NOMO-1 (cell line): ENCODE results near the gene CFAP99.

ENCODE experiments used
- DNase-seq, 2 experiments: peaks; one replicate each; lab custom pipeline; 2025; ENCODE audit not compliant: unreplicated experiment in 2 of 2; lab: John Stamatoyannopoulos, UW

The CFAP99 gene

DNA sequence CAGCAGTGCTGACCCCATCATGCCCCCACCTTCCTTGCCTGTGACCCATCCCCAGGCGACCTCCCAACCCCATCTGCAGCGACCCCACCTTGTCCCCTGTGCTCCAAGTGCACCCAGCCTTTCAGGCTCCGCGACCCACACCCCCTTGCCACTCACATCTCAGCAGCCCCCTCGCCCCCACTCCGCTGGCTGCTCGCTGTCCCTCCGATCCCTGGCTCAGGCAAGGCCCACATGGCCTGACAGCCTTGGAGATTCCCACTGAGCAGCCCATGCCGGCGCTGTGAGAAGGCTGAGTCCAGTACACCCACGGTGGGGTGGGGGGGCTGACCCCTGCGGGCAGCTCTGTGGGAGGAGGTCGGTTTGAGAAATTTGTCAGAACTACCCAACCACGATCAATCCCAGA is 9.4 kb upstream of the CFAP99 start:
- no peak for DNase-seq

DNA sequence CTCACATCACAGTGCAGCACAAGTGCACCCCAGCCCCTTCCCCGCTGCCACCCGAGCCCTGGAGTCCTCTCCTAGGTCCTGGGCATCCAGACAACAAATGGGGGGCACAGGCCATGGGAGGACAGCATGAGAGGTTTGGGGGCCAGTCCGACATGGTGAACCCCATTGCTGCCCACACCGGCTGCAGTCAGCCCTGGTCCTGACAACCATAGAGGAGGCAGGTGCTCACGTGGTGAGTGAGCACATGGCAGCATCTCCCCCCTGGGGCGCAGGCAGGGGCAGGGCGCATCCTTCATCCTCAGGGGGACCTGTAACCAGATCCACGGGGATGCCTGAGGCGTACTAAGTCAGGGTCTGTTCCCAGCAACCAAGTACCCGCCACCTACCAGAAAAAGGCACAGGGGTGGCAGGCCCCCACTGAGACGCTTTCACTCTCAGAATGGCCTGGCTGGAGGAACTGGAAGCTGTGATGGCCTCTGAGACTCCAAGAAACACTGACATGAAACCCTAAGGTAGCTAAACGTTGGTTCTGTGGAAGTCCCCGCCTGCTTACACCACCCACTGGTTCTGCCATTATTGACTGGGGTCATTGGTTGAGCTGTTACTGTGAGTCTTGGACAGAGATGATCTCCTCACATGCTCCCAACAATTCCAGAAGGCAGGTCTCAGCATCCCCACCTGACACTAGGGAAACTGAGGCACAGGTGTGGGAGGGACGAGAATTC is 6.8 kb upstream of the CFAP99 start:
- no peak for DNase-seq

DNA sequence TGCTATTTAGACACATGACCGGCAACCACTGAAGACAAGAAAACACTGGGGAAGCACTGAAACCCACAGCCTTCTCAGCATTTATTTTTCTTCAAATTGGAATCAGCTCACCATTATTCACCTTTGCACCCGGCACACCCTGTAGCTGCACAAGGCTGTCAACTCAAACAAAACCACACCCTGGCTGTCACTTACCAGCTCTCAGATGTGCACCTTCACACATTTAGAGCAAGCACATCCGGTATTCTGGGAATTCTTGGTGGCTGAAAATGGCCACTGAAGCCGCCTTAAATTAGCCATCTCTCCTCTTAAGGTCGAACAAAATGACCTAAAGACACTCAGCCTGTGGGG is 6.2 kb upstream of the CFAP99 start:
- peak in 1 of 2 experiments; percentile 48 for DNase-seq

DNA sequence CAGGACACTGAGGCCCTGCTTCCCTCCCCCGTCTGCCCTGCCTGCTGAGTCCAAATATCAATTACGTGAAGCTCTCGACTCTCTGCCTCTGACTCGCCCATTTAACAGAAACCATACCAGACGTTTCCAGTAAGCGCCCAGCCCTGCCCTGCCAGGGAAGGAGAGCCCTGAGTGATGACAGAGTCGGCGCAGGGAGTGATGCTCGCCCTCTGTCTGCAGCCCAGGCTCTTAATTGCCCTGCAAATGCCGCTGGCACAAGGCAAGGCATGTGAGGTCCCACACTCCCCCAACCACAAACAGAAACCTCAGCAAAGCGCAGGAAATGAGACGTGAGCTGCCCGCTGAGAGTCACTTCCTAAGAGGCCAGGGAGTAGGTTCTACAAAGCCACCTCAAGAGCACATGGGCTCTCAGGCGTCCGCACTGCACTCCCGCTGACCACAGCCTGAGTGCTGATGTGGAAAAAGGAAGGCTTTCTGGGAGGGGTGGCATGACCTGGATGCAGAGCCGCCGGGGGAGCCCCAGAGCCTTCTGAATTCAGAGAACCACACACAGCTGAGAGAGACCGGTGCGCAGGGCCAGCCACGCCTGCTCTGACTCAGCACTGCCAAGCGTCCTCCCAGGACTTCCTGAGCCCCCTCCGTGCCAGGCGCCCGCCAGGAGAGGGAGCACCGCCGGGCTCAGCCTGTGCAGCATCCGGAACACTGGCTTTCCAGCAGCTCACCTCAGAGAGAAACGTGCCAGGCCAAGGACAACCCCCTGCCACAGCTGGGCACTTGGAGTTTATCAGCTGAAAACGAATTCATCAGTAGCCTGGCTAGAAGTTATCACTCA is 5.7 kb upstream of the CFAP99 start:
- DNase-seq = peak; percentile 98 to 99

DNA sequence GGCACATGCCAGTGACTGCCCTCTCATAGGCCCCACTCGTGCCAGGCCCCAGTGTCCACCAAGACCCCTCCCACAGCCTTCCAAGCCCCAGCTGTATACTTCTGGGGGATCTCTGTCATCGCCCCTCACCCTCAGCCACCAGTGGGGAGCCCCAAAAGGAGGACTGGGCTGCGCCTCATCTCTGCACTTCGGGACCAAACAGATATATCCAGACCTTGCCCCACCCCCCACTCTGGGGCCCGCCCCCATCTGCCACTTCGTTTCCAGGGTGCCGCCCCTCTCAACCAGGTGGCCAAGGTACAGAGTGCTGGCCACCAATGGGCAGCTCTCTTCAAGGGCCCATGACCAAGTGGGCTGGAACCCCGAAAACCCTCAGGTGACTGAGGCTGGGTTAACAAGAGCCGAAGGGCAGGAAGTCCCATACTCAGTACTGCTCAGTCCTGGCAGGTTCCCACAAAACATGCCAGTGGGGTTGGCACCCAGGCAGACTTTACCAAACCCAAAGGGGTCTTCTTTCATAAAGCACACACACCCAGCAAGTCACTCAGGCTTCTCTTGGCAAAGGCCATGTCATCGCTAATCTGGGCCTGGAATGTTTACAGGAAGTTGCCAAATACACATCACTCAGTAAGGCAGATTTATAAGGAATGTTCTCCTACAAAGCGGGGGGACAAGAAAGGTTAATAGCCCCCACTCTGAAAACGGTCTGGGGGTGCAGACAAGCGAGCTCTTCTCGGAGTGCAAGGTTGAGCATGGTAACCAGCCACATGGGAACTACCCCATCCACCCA is 4.7 kb upstream of the CFAP99 start:
- DNase-seq = no peak

DNA sequence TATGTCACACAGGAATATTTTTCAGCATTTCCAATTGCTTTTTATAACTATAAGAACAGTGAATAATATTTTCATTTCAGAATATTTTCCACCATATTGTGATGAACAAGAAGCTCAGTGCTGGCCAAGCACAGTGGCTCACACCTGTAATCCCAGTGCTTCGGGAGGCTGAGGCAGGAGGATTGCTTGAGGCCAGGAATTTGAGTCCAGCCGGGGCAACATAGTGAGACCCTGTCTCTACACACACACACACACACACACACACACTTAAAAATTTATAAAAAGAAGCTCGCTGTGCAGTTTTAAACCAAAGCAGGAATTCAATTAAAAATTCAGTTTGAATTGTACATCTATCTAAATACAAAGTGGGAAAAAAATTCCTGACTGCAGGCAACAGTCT is 3.5 kb upstream of the CFAP99 start:
- no peak for DNase-seq

DNA sequence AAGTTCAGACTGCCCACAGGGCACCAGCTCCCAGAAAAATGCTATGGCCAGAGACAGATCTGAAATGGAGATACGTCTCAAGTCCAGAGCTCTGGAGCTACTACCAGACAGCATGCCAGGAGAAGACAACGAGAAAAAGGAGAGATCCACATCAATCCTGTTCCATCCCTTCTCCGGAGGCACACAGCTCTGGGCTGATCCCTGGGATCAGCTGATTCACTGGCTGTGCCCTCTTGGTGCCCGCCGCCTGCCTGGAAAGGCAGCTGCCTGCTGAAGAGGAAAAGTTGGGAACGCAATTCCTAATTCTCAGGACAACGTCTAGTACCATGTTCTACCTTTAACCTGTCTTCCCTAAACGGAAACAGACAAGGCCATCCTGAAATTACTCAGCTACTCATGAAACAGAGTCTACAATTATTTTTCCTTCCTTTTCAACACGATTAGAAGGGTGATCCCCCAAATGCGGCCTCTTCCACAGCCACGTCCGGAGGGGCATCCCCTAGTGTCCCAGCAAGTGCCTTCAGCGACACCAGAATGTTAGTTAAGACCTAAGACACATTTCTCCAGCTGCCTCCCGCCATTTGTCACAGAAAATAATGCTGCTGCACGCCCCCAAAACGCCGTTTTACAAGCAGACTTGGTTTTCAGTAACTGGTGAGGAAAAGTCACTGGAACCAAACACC is 2.7 kb upstream of the CFAP99 start:
- no peak for DNase-seq

DNA sequence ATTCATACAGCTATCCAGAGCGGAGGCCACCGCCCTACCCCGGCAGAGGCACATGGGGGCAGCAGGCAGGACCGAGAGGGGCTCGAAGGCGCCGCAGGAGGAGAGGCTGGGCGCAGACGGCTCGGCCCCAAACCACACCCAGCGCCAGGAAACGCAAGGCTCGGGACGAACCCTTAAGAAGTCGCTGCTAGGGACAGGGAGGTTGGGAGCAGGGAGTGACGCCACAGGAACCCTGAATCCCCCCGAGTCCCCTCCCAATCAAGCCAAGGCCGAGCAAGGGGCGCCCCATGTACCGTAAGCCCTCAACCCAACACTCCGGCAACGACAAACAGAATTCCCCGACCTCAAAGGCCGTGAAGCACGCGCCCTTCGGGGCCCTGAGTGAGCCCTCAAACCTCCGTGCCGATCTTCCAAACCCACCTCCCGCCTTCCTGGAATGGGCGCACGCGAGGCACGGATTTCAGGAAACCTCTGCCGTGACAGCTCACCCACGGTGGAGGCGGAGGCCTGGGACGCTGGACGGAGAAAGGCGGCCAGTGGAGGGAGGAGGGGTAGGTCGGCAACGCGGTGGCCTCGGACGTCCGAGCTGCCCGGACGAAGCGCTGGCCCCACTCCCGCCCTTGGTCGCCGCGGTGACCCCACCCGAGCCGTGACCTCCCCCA is 2.1 kb upstream of the CFAP99 start:
- peak; percentile 21 to 55 for DNase-seq

DNA sequence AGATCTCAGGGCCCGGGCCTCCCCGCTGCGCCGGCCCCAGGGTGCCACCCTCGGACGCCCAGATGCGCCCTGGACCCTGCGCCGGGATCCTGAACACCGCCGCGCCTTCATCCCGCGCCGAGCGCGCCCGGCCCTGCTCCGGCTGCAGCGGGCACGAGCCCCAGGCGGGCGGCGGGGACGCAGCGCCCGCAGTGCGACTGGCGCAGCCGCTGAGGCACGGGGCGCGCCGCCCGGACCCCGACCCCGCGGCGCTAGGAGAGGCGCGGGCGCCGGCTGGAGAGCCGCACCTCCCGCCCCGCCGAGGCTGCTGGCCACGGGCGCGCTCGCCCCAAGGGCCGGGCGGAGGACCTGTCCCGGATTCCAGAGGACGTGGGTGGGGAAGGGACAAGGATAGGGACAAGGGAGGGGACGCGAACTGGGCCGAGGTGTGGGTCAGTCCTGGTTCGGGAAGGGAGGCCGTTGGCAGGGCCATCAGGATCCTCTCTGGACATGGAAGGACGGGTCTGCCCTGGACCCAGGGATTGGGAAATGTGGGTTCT is 1.5 kb upstream of the CFAP99 start:
- peak in 1 of 2 experiments; percentile 13 for DNase-seq

DNA sequence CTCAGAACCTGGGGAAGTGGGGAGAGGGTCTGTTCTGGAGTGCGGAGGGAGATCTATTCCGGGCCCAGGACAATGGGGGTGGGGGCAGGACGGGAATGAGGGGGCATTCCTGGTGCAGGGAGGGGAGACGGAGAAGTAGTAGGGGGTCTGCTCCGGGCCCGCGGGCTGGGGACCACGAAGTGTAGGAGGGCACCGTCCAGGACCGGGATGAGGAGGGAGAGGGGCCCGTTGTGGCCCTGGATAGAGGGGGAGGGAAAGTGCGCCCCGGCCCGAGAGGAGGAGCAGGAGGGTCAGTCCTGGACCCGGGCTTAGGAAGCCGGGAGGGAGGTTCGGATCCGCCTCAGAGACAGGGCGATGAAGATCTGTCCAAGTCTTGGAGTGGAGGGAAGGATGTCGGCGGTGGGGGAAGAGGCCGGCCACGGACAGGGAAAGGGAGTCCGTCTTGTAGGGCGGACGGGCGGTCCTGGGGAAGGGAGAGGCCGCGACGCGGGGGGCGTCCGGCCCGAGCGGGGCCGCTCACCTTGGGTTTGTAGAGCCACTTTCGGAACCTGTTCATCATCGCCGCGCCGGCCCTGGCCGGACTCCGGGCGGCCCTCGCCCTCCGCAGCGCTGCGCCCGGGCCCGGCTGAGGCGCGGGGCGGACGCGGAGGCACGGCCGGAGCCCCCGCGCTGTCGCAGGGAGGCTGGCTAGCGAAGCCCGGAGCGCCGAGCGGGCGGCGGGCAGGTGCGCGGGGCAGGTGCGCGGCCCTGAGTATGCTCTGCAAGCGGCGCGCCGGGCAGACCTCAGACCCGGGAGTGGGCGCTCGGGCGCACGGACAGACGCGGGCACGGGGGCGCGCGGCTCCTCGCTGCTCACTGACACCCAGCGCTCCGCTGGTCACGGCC is 748 bp upstream of the CFAP99 start, which contains the start of gene ZFYVE28:
Gene ZFYVE28, minus strand, starts transcription at position 881 of the 885 bp plus-strand sequence. Its CDS starts 322 bp downstream, at position 559.
- DNase-seq = no peak

DNA sequence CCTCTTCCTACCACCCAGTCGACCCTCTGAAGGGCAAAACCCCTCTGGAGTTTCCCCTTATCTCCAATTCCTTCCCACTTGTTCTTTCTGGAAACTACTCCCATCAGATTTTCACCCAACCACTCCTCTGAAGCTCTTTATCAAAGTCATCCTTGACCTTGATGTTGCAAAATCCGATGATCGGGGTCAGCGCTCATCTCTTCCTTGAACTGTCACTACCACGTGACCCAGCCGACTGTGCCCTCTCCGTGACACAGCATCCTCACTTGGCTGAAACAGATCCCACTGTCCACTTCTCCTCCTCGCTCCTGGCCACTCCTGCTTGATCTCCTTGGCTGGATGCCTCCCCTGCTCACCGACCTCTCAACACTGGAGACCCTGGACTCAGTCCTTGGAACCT is 1.1 kb downstream of the CFAP99 start:
- peak; percentile 49 to 58 for DNase-seq

DNA sequence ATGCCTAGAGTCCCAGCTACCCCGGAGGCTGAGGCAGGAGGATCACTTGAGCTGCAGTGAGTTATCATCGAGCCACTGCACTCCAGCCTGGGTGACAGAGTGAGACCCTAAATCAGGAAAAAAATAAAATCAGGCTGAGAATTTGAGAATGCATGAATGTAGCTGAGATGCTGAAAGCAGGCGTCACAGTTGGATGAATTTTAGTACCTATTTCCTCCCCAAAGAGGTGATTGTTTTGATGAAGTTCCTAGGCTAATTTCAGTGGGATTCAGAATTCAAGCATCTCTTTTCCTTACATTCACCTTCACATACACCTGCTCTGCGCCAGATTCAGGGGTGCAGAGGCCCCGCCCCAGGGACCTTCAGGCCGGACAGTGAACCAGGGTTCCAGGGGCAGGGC is 3.2 kb downstream of the CFAP99 start:
- DNase-seq = no peak

DNA sequence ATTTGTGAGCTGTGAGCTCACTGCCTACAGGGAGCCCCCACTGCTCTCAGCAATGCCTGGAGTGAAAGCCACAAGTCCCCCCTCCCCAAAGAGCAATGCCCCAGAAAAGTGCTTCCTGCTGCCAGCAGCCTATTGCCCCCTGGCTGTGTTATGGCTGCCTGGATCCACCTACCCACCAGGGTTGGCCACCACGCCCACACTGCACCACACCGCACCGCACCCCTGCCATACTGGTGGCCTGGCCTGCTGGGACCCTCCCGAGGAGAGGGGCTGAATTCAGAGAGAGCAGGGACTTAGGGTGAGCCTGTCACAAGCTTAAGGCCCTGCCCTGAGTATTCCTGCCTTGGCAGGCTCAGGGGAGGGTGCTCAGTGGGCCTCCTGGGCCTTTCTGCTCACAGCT is 4.3 kb downstream of the CFAP99 start:
- DNase-seq = no peak

DNA sequence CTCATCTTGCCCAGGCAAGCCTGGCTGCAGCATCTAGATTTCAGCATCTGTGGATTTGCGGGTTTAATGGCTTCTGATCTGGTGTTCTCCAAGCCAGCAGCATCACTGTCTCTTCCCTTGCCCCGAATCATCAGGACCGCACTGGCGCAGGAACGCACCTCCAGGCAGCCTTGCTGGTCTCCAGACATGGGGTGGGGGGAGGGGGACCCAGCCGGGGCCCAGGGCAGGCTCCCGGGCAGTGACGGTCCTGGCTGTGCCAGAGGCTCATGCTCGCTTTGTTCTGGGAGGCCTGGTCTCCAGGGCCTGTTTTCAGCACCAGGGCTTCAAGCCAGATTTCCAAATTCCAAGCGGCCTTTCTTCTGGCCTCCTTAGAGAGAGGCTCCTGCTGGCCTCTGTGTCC is 4.9 kb downstream of the CFAP99 start:
- DNase-seq = no peak

DNA sequence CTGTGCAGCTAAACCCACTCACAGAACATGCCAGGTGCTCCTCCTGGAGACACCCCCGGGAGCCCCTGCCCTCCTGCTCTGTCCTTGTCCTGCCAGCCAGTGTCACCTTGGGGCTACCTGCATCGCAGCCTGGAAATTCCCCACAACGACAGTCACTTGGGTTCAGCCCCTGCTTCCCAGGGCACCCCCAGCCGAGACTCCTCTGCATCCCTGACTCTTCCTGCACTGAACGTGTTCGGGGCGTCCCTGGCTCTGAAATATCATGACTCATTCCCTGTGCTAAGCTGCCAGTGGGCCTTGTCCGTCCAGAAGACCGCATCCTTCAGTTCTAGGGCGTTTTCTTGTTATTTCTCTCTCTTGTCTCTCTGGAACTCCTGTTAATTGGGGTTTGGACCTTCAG is 5.8 kb downstream of the CFAP99 start:
- no peak for DNase-seq

DNA sequence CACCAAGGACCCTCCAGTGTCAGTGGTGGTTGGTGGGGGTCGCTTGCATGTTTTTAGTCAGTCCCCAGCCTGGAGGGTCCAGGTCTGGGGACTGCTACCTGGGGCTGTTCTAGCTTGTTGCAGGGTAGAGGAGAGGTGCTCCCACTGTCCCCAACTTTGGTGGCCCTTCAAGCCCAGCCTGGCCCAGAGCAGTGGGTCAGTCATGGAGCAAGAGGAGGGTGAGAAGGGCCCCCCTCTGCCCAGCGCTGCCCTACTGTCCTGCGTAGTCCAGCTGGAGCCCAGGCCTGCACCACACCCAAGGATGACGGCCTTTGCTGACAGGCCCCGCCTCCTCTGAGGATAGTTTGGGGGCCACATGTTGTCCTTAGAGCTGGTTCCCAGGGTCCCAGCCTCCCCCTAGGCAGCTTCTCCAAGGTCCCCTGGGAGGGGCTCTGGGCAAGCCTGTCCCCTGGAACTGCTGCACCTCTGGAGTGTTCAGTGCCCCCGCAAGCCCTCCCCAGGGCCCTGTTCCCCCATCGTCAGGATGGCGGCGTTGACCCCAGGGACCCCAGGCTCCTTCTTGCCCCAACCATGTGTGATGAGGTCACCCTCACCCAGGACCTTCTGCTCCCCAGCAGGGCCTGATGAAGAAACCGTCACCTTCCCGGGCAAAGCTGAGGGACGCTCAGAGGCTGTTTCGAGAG is 6.8 kb downstream of the CFAP99 start:
- DNase-seq = no peak

DNA sequence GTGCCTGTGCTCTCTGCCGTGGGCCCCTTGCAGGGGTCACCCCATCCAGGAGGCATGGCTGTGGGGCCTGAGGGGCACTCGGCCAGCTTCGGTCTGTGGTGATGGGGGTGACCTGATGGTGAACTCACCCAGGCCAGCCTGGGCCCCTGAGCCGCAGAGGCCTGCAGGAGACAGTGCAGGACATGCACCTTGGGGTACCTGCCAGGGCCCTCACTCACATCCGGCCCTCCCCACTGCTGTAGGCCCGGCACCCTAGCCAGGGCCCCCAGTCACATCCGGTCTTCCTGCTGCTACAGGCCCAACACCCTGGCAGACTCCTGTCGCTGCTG is 7.3 kb downstream of the CFAP99 start:
- no peak for DNase-seq

DNA sequence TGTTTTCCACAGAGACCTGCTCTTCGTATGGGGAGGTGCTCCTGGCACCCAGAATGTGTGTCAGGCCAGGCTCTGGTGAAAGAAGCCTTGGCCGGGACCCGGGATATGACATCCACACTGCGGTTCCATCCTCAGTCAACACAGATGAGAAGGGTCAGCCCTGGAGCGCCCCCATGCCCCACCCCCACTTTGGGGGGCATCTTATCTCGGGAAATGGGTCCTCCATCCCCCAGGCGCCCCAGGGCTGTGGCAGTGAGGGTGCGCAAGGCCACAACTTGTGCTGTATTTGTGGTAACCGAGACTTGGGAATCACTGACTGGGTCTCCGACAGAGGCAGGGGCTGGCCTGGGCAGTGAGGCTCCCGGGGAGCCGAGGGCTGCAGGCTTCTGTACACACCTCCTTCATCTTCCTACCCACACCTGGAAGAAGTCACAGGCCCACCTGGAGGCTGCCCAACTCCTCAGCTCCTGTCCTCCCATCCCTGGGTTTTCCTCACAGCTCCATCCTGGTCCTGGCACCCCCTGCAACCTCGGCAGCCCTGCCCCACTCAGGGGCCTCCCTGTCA is 8.0 kb downstream of the CFAP99 start:
- no peak for DNase-seq
